Posterior cingulate gyrus (tissue), 11 donors: Measurements from ENCODE around the gene LRBA.
"Not testable (repeated sequence)": the region's sequence is repeated elsewhere in the genome, so short reads cannot be mapped to it uniquely, and the experiment has no call there.

Source experiments
- DNase-seq, 10 donors: peaks; one replicate each; pipeline versions ENCODE4 v3.0.0 to v3.0.0-alpha.2; 2020 to 2021; ENCODE audit warnings: mixed read lengths in 3 of 10
- intact Hi-C: fragments of 100-400 bp; cut with DNase I; formaldehyde crosslinking; loops from one replicate; pipeline ENCODE4 v1.15.1; 2023

The LRBA gene

GRCh38 chr4:150765216-150765615, 249.9 kb downstream of the LRBA start:
- no peak for DNase-seq
- intact Hi-C loops, result no loop called here

- no peak for DNase-seq
- intact Hi-C loops, result no loop called here
Measured at GRCh38 chr4:150751648-150752047, 263.4 kb downstream of the LRBA start.

- DNase-seq, result no peak
- intact Hi-C loops, result no loop called here
Measured at GRCh38 chr4:150750824-150751223, 264.3 kb downstream of the LRBA start.

GRCh38 chr4:150746156-150746555, 268.9 kb downstream of the LRBA start:
- intact Hi-C loops, result no loop called here

GRCh38 chr4:150744570-150744969, 270.5 kb downstream of the LRBA start:
- no peak for DNase-seq
- intact Hi-C loops, result no loop called here

More at GRCh38 chr4:150746156-150746555, 268.9 kb downstream of the LRBA start:
- DNase-seq, result no peak

- DNase-seq, result no peak
- intact Hi-C loops, result no loop called here
Measured at GRCh38 chr4:150743564-150744342, 271.3 kb downstream of the LRBA start.

- not testable (repeated sequence) for DNase-seq
Measured at GRCh38 chr4:150742930-150743329, 272.2 kb downstream of the LRBA start.

GRCh38 chr4:150739591-150739990, 275.5 kb downstream of the LRBA start:
- intact Hi-C loops, result no loop called here

More at GRCh38 chr4:150742930-150743329, 272.2 kb downstream of the LRBA start:
- intact Hi-C loops, result not testable (repeated sequence)

GRCh38 chr4:150725957-150726523, 289.0 kb downstream of the LRBA start:
- intact Hi-C loops, result no loop called here
- no peak for DNase-seq

More at GRCh38 chr4:150739591-150739990, 275.5 kb downstream of the LRBA start:
- no peak for DNase-seq

GRCh38 chr4:150723727-150724411, 291.2 kb downstream of the LRBA start:
- no peak for DNase-seq
- intact Hi-C loops, result no loop called here

GRCh38 chr4:150722908-150723362, 292.1 kb downstream of the LRBA start:
- intact Hi-C loops, result no loop called here
- no peak for DNase-seq

- no peak for DNase-seq
- intact Hi-C loops, result no loop called here
Measured at GRCh38 chr4:150720973-150721518, 294.0 kb downstream of the LRBA start.

- intact Hi-C loops, result no loop called here
- no peak for DNase-seq
Measured at GRCh38 chr4:150717952-150718351, 297.1 kb downstream of the LRBA start.

GRCh38 chr4:150714462-150715438, 300.3 kb downstream of the LRBA start:
- no peak for DNase-seq
- intact Hi-C loops, result no loop called here

GRCh38 chr4:150713251-150713650, 301.8 kb downstream of the LRBA start:
- intact Hi-C loops, result no loop called here
- DNase-seq, result no peak

- intact Hi-C loops, result no loop called here
- no peak for DNase-seq
Measured at GRCh38 chr4:150710770-150711375, 304.2 kb downstream of the LRBA start.

- intact Hi-C loops, result no loop called here
- no peak for DNase-seq
Measured at GRCh38 chr4:150708004-150708403, 307.1 kb downstream of the LRBA start.

- intact Hi-C loops, result no loop called here
- no peak for DNase-seq
Measured at GRCh38 chr4:150699599-150699998, 315.5 kb downstream of the LRBA start.

- intact Hi-C loops, result no loop called here
Measured at GRCh38 chr4:150695162-150695561, 319.9 kb downstream of the LRBA start.

GRCh38 chr4:150694438-150694837, 320.6 kb downstream of the LRBA start:
- intact Hi-C loops, result no loop called here
- no peak for DNase-seq

More at GRCh38 chr4:150695162-150695561, 319.9 kb downstream of the LRBA start:
- no peak for DNase-seq
